CD1c-positive myeloid dendritic cell (primary cell): ENCODE results near the gene SCRN1.
"Not testable (repeated sequence)": the region's sequence is repeated elsewhere in the genome, so short reads cannot be mapped to it uniquely, and the experiment has no call there.

ENCODE experiments used
- DNase-seq: peaks from one replicate; pipeline ENCODE4 v3.0.0-alpha.2; 2016; ENCODE audit errors: extremely low spot score

Gene SCRN1

GRCh38 chr7:29968683-29969395 lies 20.8 kb downstream of the SCRN1 start:
- DNase-seq, result no peak

- no peak for DNase-seq
These were observed 24.6 kb downstream of the SCRN1 start for GRCh38 chr7:29965030-29965429.

- DNase-seq, result no peak
These were observed 27.6 kb downstream of the SCRN1 start for GRCh38 chr7:29962035-29962434.

GRCh38 chr7:29961611-29962010 lies 28.0 kb downstream of the SCRN1 start:
- not testable (repeated sequence) for DNase-seq

DNA sequence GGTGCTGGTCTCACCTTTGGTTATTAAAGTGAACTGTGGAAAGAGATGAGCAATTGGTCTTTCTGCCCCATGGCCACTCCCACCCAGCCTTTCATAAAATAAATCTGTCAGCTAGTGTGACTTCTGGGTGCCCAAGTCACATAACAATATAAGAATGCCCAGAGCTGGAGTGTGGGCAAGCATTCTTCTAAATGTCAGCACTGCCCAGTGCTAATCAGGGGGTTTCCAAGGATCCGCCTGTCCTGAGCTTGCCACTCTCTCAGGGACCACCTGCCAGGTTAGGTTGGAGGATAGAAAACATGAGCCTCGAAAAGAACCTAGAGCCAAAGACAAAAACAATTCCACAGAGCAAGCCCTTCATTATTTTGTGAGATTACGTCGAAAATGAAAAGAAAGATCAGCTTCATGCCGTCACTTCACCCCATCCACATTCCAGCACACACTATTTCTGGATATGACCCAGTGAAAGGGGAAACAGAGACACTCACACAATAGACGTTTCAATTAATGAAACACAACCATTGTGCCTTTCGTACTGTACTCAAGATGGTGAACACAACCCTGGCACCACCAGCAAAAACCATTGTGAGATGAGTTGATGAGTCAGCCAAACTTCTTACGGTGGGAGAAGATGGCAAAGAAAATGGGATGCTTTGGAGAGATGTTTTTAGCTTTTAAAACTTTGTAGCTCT lies 30.8 kb downstream of the SCRN1 start:
- DNase-seq, result no peak

GRCh38 chr7:29957521-29958310 lies 31.9 kb downstream of the SCRN1 start:
- DNase-seq, result no peak

DNA sequence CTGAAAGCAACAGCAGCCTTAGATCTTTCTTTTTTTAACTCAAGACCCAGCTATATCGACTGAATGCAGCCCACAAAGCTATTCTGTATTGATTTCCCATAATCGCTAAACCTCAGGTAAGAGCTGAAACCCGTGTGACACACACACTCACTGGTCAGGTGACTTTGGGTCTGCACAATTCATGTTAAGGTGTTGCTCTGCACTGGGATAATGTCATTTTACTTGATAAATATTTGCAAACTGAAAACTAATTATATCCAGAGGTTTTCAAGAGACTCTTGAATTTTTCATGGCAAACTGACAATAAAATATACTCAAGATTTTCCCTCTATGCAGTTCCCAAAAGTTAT lies 33.1 kb downstream of the SCRN1 start:
- DNase-seq, result no peak

GRCh38 chr7:29955799-29956486 lies 33.7 kb downstream of the SCRN1 start:
- DNase-seq, result peak; percentile 68

- DNase-seq, result no peak
These were observed 34.4 kb downstream of the SCRN1 start for GRCh38 chr7:29955075-29955792.

- DNase-seq, result peak; percentile 27
These were observed 35.8 kb downstream of the SCRN1 start for GRCh38 chr7:29953726-29954347.

GRCh38 chr7:29951206-29951605 lies 38.4 kb downstream of the SCRN1 start:
- no peak for DNase-seq

DNA sequence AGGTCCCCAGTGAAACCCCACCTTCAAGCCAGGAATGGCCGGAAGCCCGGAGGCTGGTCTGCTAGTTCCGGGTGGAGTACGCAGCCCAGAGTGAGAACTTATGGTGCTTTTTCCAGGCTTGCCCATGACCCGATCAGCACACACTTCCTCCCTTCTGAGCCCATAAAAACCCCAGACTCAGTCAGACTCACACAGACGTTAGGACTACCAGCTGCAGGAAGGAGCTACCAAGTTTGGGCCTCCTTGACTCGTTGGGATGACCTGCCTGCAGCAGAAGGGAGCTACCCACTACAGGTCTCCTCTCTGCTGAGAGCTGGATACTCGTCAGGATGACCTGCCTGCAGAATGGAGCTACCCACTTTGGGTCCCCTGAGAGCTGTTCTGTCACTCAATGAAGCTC lies 39.1 kb downstream of the SCRN1 start:
- no peak for DNase-seq

- DNase-seq, result no peak
These were observed 41.0 kb downstream of the SCRN1 start for GRCh38 chr7:29948587-29948986.

- DNase-seq, result peak; percentile 39
These were observed 43.0 kb downstream of the SCRN1 start for GRCh38 chr7:29946428-29947186.

GRCh38 chr7:29945259-29945809 lies 44.3 kb downstream of the SCRN1 start:
- no peak for DNase-seq

GRCh38 chr7:29940199-29940598 lies 49.4 kb downstream of the SCRN1 start:
- no peak for DNase-seq

DNA sequence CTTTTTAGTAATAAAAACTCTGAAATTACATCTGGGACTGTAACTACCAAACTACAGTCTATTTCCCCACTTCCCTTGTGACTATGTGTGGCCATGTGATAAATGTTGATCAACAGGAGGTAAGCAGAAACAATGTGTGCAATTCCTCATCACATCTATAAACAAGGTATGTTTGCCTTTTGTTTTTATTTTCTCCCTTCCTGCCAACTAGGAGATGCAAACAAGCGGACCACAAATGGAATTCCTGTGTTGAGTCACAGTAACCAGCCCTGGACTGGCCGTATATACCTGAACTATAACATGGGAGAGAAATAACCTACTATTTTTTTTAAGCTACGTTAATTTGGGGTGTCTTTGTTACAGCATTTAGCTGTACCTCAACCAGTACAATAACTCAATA lies 52.5 kb downstream of the SCRN1 start:
- no peak for DNase-seq

DNA sequence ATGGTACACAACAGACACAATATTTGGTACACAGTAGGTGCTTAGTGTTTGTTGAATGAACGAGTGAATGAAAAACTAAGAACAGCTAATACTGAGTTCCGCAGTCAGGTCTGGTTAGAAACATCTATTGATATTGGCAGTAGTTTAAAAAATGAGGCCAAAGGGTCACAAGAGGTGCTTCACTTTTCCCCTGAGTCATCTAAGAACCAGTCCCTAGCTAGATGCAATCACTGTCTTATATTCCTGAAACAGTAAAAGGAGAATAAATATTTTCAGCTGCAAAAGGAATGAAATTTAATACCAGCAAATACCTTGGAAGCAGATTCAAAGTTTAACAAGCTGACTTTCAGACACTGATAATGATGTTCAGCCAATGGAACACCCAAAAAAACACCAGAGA lies 54.5 kb downstream of the SCRN1 start:
- DNase-seq, result no peak

DNA sequence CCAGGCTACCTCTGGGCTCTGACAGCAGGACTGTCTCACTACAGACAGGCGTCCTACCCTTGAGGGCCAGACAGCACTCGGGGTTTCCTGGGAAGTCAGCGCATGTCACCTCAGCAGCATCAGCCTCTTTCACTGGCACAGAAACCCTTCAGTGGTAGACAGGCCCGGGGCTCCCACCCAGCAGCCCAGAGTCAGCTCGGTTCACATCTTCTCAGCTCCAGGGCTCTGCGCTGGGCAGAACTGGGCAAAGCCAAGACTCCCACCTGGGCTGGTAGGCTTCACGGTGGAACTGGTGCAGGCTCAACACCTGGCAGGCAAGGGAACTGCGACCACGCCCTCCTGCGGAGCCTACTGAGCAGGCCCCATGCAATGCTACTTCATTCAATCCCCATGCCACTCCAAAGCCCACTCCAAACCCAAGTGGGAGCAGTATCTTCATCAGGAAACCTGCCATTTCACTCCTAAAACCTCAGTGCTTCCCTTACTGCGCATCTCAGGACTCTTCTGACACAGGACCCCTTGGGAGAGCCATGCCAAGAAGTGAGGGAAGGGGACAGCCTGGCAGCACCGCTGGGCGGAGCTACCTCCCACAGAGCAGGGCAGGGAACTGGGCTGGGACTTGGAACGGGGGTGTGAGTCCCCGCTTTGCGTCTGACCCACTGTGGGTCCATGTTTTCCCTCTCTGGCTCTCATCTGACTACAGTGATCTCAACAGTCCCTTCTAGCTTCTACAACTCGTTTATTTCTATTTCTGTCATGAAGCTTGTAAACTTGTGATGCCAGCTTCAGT lies 60.4 kb downstream of the SCRN1 start:
- no peak for DNase-seq
